GM23248 (cell line): Measurements from ENCODE around the gene CPVL. TPM values are rescaled to one million over a fixed set of nuclear protein-coding genes. Genes with fewer than 3 reads are reported as not detected.

ENCODE experiments used
- DNase-seq: peaks from one replicate; pipeline ENCODE4 v3.0.0-alpha.2; 2015
- H2AFZ ChIP-seq: fragments of 200-600 bp; sonication (generic); 2 replicates; pipeline ENCODE4 v1.6.1; 2016; ENCODE audit warnings: antibody characterized with exemption
- H3F3A ChIP-seq: fragments of 200-600 bp; sonication (generic); 2 replicates; pipeline ENCODE4 v1.6.1; 2016; ENCODE audit warnings: mild to moderate bottlenecking, antibody characterized with exemption, mixed run types; ENCODE audit not compliant: insufficient read depth
- H3K27ac ChIP-seq: fragments of 200-600 bp; sonication (generic); 2 replicates; pipeline ENCODE4 v1.5.1; 2016; ENCODE audit warnings: mild to moderate bottlenecking
- H3K27me3 ChIP-seq: fragments of 200-600 bp; sonication (generic); replicated peaks from 2 replicates; pipeline ENCODE4 v1.6.1; 2016; ENCODE audit warnings: mild to moderate bottlenecking; ENCODE audit not compliant: insufficient read depth
- H3K36me3 ChIP-seq: fragments of 200-600 bp; sonication (generic); 2 replicates; pipeline ENCODE4 v1.6.1; 2016; ENCODE audit warnings: low read depth, mild to moderate bottlenecking
- H3K4me1 ChIP-seq: fragments of 200-600 bp; sonication (generic); 2 replicates; pipeline ENCODE4 v1.6.1; 2016; ENCODE audit warnings: mild to moderate bottlenecking; ENCODE audit not compliant: insufficient read depth
- H3K4me2 ChIP-seq: fragments of 200-600 bp; sonication (generic); one replicate; pipeline ENCODE4 v1.6.1; 2016; ENCODE audit warnings: mild to moderate bottlenecking; ENCODE audit not compliant: unreplicated experiment
- H3K4me3 ChIP-seq: fragments of 200-600 bp; sonication (generic); 2 replicates; pipeline ENCODE4 v1.5.1; 2016; ENCODE audit warnings: mild to moderate bottlenecking
- H3K79me2 ChIP-seq: fragments of 200-600 bp; sonication (generic); 2 replicates; pipeline ENCODE4 v1.6.1; 2016; ENCODE audit warnings: mild to moderate bottlenecking; ENCODE audit not compliant: insufficient read depth
- H3K9ac ChIP-seq: fragments of 200-600 bp; sonication (generic); 2 replicates; pipeline ENCODE4 v1.6.1; 2016; ENCODE audit warnings: mild to moderate bottlenecking
- H3K9me2 ChIP-seq: fragments of 200-600 bp; sonication (generic); 2 replicates; pipeline ENCODE4 v1.6.1; 2016; ENCODE audit warnings: mixed run types, mild to moderate bottlenecking, moderate library complexity; ENCODE audit not compliant: insufficient read depth
- H3K9me3 ChIP-seq: fragments of 200-600 bp; sonication (generic); one replicate; pipeline ENCODE4 v1.6.1; 2017; ENCODE audit warnings: low read depth
- H4K20me1 ChIP-seq: fragments of 200-600 bp; sonication (generic); 2 replicates; pipeline ENCODE4 v1.6.0; 2016; ENCODE audit not compliant: insufficient read depth
- EZH2 ChIP-seq: fragments of 200-600 bp; sonication (generic); IDR thresholded peaks from 2 replicates; pipeline ENCODE4 v1.6.1; 2018; ENCODE audit warnings: antibody characterized with exemption, mild to moderate bottlenecking; ENCODE audit not compliant: insufficient read depth, poor library complexity, severe bottlenecking
- EZH2phosphoT487 ChIP-seq: fragments of 200-600 bp; sonication (generic); IDR thresholded peaks from 2 replicates; pipeline ENCODE4 v1.6.1; 2018; ENCODE audit warnings: antibody characterized with exemption, moderate library complexity, mild to moderate bottlenecking, low read depth; ENCODE audit not compliant: insufficient read depth
- WGBS, 2 experiments: methylation state at CpG; one replicate each; pipeline ENCODE4 v1.1.6; 2015 to 2017; ENCODE audit warnings: low lambda C conversion rate in 2 of 2, low coverage in 1 of 2; ENCODE audit errors: missing lambda C conversion rate in 2 of 2; 5-methylcytosine and 5-hydroxymethylcytosine counted together
- in situ Hi-C: fragments of 300-500 bp; cut with MboI; formaldehyde crosslinking; loops from 2 replicates; pipeline ENCODE4 v1.15.0; 2020
- polyA plus RNA-seq: library from polyadenylated mRNA; unstranded; fragments of >200 nt; fragmentation: Nextera tagmentation; extraction: Ambion mirVana; gene quantifications from 2 replicates; pipeline ENCODE4 v1.2.1, GENCODE V29; 2016
- total RNA-seq: library from RNA; depleted of rRNA; stranded (reverse); fragments of >200 nt; shearing (Covaris generic); gene quantifications from 2 replicates; pipeline ENCODE4 v1.2.3, GENCODE V29; 2014

The CPVL gene
- total and polyA plus RNA-seq, 2 experiments from 2014 or later = not detected

- no peak for DNase-seq
- Histone ChIP-seq H3K27me3 (no peaks in the 10 kb centered on the region; the same call in 1 of the 2 replicates), H3K4me3 (no peak overlapping the region), H3K27ac (no peak overlapping the region), H3K36me3 (no peaks in the 10 kb centered on the region), H3K9me2 (no peaks in the 10 kb centered on the region), H3K9ac (no peak overlapping the region), H2AFZ (no peak overlapping the region), H4K20me1 (no peaks in the 10 kb centered on the region), H3K79me2 (no peaks in the 10 kb centered on the region), H3K4me2 (no peak overlapping the region), H3F3A (no peaks in the 10 kb centered on the region), H3K4me1 (no peaks in the 10 kb centered on the region), H3K9me3 (no peaks in the 10 kb centered on the region)
- TF ChIP-seq EZH2phosphoT487 (no peak), EZH2 (no peak)
- 95 to 96% methylated on average over 1 of the region's 1 CpG for WGBS, 2 experiments
- in situ Hi-C loops = loop anchor here (10.0 to 25.0 kb wide), 2 partner anchors 281 to 736 kb away; no protein-coding TSS in a partner anchor
Observed at GRCh38 chr7:29123626-29124190, 22.6 kb downstream of the CPVL start.

DNA sequence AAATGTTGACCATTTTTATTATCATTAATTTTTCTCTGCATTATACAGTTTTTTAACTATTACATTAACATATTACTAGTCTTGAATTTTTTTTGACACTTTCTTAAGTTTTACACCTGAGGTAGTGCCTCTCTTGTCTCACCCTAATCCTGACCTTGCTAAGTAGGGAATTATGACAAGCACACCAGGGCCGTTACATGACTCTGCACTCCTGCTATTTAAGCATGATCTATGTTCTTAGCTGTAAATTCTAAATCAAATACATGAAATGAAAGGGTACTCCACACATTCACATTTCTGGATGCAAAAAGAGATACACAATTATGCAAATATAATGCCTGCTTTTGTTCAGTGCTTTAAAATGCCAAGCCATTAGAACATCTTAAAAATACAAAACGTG, 23.6 kb downstream of the CPVL start:
- in situ Hi-C loops = loop anchor here (10.0 to 25.0 kb wide), 2 partner anchors 282 to 735 kb away; no protein-coding TSS in a partner anchor
- 71 to 72% methylated on average over 2 of the region's 2 CpGs for WGBS, 2 experiments
- TF ChIP-seq EZH2phosphoT487 (no peak), EZH2 (no peak)
- no peaks in the 10 kb centered on the region for H3K36me3 ChIP-seq
- no peak overlapping the region for H3K4me3 ChIP-seq
- H3K9me3 ChIP-seq = no peaks in the 10 kb centered on the region
- no peaks in the 10 kb centered on the region for H3K79me2 ChIP-seq
- peaks cover 7% of the 10 kb centered on the region; the same call in 1 of the 2 replicates for H3K27me3 ChIP-seq
- no peaks in the 10 kb centered on the region for H3F3A ChIP-seq
- no peak overlapping the region for H3K4me2 ChIP-seq
- no peak overlapping the region for H2AFZ ChIP-seq
- no peak for DNase-seq
- no peaks in the 10 kb centered on the region for H3K4me1 ChIP-seq
- H4K20me1 ChIP-seq = no peaks in the 10 kb centered on the region
- H3K9me2 ChIP-seq = no peaks in the 10 kb centered on the region
- H3K9ac ChIP-seq = no peak overlapping the region
- H3K27ac ChIP-seq = no peak overlapping the region

- in situ Hi-C loops = loop anchor here (10.0 to 25.0 kb wide), 2 partner anchors 283 to 735 kb away; no protein-coding TSS in a partner anchor
- Histone ChIP-seq H3K27me3 (peaks cover 7% of the 10 kb centered on the region; the same call in 1 of the 2 replicates), H3K4me2 (no peak overlapping the region), H3K4me1 (no peaks in the 10 kb centered on the region), H4K20me1 (no peaks in the 10 kb centered on the region), H3F3A (no peaks in the 10 kb centered on the region), H3K36me3 (no peaks in the 10 kb centered on the region), H3K4me3 (no peak overlapping the region), H3K9me2 (no peaks in the 10 kb centered on the region), H3K9ac (no peak overlapping the region), H3K27ac (no peak overlapping the region), H2AFZ (no peak overlapping the region), H3K79me2 (no peaks in the 10 kb centered on the region), H3K9me3 (no peaks in the 10 kb centered on the region)
- TF ChIP-seq EZH2phosphoT487 = no peak
- no peak for TF ChIP-seq EZH2
- no peak for DNase-seq
- WGBS, 2 experiments = 72 to 80% methylated on average over 5 of the region's 5 CpGs
Observed at GRCh38 chr7:29122081-29122480, 24.3 kb downstream of the CPVL start.

DNA sequence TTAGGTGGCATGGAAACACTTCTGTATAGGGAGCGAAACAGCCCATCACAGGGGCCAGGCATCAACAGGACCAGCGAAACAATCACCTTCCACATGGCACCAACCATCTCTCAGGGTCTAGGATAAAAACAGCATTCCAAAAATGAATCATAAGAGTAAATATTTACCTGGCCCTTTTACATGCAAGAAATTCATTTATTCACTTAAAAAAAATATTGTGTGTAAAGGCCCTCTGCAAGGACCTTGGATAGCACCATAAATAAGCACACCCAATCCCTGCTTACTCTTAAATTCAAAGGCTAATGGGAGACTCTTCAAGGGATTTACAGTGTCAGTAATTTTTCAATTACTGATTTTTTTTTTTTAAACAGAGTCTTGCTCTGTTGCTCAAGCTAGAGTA, 25.4 kb downstream of the CPVL start:
- no peaks in the 10 kb centered on the region for H3K79me2 ChIP-seq
- peaks cover 15% of the 10 kb centered on the region for H3K27me3 ChIP-seq
- no peaks in the 10 kb centered on the region for H3F3A ChIP-seq
- 87 to 93% methylated on average over 2 of the region's 2 CpGs for WGBS, 2 experiments
- no peak for DNase-seq
- H3K9me3 ChIP-seq = no peaks in the 10 kb centered on the region
- no peak overlapping the region for H2AFZ ChIP-seq
- in situ Hi-C loops = loop anchor here (10.0 to 25.0 kb wide), 2 partner anchors 284 to 734 kb away; no protein-coding TSS in a partner anchor
- no peaks in the 10 kb centered on the region for H3K4me1 ChIP-seq
- no peaks in the 10 kb centered on the region for H4K20me1 ChIP-seq
- no peak for TF ChIP-seq EZH2phosphoT487
- no peak for TF ChIP-seq EZH2
- no peak overlapping the region for H3K4me3 ChIP-seq
- no peak overlapping the region for H3K4me2 ChIP-seq
- no peaks in the 10 kb centered on the region for H3K36me3 ChIP-seq
- H3K27ac ChIP-seq = no peak overlapping the region
- H3K9me2 ChIP-seq = no peaks in the 10 kb centered on the region
- H3K9ac ChIP-seq = no peak overlapping the region
